Ishikawa (cell line): ENCODE measurements around the gene TACC2.

Source experiments
- CEBPB ChIP-seq: IDR thresholded peaks from 2 replicates; pipeline ENCODE4 v1.6.1; 2012
- EP300 ChIP-seq: IDR thresholded peaks from 2 replicates; pipeline ENCODE4 v1.6.1; 2012; ENCODE audit warnings: borderline replicate concordance
- FOXM1 ChIP-seq: IDR thresholded peaks from 2 replicates; pipeline ENCODE4 v1.6.1; 2012; ENCODE audit warnings: low read depth, borderline replicate concordance
- TAF1 ChIP-seq: IDR thresholded peaks from 2 replicates; pipeline ENCODE4 v1.6.1; 2012; ENCODE audit warnings: low read depth, mild to moderate bottlenecking
- TCF12 ChIP-seq: IDR thresholded peaks from 2 replicates; pipeline ENCODE4 v1.6.1; 2012; ENCODE audit warnings: low read depth
- YY1 ChIP-seq: IDR thresholded peaks from 2 replicates; pipeline ENCODE4 v1.6.1; 2012; ENCODE audit warnings: low read depth
- TF ChIP-seq, protein P1 (sequence below): IDR thresholded peaks from 2 replicates; pipeline ENCODE4 v1.6.1; 2012; ENCODE audit warnings: low read depth, mild to moderate bottlenecking
- TF ChIP-seq, protein P2 (sequence below): IDR thresholded peaks from 2 replicates; pipeline ENCODE4 v1.6.1; 2012

DNA sequence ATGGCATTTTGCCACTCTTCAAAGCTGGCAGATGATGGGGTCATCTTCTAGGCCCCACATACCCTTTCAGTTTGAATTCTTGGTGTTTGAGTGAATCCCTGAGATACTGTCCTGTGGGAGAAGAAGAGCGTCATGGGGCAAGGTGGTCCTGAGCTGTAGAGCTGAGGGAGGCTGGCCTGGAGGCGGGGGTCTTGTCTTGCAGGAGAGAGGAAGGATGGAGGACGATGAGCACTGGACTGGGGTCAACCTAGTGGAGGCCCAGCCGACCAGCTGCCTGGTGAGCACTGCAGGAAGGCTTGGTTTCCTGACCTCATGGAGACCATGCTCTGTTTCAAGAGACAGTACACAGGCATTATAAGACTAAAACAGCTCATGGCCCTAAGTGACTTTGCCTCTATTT is 114.6 kb downstream of the TACC2 start:
- TF ChIP-seq CEBPB (no peak), EP300 (no peak), TAF1 (no peak), FOXM1 (no peak), YY1 (no peak), TCF12 (no peak)
- TF ChIP-seq, protein P1, sequence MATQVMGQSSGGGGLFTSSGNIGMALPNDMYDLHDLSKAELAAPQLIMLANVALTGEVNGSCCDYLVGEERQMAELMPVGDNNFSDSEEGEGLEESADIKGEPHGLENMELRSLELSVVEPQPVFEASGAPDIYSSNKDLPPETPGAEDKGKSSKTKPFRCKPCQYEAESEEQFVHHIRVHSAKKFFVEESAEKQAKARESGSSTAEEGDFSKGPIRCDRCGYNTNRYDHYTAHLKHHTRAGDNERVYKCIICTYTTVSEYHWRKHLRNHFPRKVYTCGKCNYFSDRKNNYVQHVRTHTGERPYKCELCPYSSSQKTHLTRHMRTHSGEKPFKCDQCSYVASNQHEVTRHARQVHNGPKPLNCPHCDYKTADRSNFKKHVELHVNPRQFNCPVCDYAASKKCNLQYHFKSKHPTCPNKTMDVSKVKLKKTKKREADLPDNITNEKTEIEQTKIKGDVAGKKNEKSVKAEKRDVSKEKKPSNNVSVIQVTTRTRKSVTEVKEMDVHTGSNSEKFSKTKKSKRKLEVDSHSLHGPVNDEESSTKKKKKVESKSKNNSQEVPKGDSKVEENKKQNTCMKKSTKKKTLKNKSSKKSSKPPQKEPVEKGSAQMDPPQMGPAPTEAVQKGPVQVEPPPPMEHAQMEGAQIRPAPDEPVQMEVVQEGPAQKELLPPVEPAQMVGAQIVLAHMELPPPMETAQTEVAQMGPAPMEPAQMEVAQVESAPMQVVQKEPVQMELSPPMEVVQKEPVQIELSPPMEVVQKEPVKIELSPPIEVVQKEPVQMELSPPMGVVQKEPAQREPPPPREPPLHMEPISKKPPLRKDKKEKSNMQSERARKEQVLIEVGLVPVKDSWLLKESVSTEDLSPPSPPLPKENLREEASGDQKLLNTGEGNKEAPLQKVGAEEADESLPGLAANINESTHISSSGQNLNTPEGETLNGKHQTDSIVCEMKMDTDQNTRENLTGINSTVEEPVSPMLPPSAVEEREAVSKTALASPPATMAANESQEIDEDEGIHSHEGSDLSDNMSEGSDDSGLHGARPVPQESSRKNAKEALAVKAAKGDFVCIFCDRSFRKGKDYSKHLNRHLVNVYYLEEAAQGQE: no peak
- TF ChIP-seq, protein P2, sequence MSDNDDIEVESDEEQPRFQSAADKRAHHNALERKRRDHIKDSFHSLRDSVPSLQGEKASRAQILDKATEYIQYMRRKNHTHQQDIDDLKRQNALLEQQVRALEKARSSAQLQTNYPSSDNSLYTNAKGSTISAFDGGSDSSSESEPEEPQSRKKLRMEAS: no peak
